Fibroblast of villous mesenchyme (primary cell): ENCODE results near the gene IMP3. TPM values are rescaled to one million over a fixed set of nuclear protein-coding genes. Genes with fewer than 3 reads are reported as not detected.
A peak's percentile ranks its signal among the peaks of the same experiment; 100 is the strongest.

Experiments
- DNase-seq: peaks from one replicate; pipeline ENCODE4 v3.0.0-alpha.2; 2010; ENCODE audit warnings: low read depth
- H3K4me3 ChIP-seq: 2 replicates; pipeline ENCODE4 v1.5.1; 2011; ENCODE audit warnings: low read depth, mild to moderate bottlenecking, low read length
- total RNA-seq: library from RNA; depleted of rRNA; stranded (reverse); fragments of >200 nt; gene quantifications from 2 replicates; pipeline ENCODE4 v1.2.3, GENCODE V29; 2012
- TF ChIP-seq, protein P1 (sequence below): IDR thresholded peaks from 2 replicates; pipeline ENCODE4 v1.5.1; 2012; ENCODE audit warnings: low read depth, mild to moderate bottlenecking, low read length; ENCODE audit not compliant: insufficient read depth

Gene IMP3
- total RNA-seq, 1 donor, result 42.3 TPM

DNA sequence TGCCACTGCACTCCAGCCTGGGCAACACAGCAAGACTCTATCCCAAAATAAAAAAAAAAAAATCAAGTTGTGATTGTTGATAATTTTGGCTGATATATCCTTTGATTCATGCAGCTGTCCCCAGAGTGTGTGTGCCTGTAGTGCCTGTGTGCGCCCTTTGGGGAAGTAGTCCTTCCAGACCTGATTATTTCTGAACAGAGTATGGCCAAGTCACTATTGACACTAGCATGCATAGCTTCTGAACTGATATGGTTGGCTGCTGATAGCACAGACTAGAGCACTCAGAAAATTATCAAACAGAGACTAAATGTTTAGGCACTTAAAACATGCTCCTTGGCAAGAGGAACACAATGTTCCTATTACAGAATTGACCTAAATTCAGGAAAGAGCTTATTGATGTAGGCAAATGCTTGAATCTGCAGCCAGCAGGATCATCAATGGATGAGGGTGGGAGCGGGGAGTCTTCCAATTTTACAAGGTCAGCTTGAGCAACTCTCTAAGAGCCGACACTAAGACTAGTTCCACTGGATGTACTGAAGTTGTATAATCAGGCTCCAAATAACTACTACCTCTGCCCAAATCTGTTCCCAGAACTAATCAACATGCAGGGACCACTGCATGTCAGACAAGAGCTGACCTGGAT is 43.2 kb downstream of the IMP3 start:
- DNase-seq, result no peak

DNA sequence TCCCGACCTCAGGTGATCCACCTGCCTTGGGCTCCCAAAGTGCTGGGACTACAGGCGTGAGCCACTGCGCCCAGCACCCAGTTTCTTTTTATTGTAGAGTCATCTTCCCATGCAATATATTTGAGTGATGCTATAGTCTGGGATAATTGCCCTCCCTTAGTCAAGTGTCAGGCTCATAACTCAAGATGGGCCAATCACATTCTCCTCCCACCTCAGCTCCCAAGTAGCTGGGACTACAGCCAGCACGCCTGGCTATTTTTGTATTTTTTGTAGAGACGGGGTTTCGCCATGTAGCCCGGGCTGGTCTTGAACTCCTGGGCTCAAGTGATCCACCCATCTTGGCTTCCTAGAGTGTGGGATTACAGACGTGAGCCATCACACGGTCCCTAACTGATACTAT is 45.7 kb downstream of the IMP3 start:
- TF ChIP-seq, protein P1, sequence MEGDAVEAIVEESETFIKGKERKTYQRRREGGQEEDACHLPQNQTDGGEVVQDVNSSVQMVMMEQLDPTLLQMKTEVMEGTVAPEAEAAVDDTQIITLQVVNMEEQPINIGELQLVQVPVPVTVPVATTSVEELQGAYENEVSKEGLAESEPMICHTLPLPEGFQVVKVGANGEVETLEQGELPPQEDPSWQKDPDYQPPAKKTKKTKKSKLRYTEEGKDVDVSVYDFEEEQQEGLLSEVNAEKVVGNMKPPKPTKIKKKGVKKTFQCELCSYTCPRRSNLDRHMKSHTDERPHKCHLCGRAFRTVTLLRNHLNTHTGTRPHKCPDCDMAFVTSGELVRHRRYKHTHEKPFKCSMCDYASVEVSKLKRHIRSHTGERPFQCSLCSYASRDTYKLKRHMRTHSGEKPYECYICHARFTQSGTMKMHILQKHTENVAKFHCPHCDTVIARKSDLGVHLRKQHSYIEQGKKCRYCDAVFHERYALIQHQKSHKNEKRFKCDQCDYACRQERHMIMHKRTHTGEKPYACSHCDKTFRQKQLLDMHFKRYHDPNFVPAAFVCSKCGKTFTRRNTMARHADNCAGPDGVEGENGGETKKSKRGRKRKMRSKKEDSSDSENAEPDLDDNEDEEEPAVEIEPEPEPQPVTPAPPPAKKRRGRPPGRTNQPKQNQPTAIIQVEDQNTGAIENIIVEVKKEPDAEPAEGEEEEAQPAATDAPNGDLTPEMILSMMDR, result no peak

More for the DNA sequence above, 43.2 kb downstream of the IMP3 start:
- no peak overlapping the region for H3K4me3 ChIP-seq
- TF ChIP-seq, protein P1, result no peak

DNA sequence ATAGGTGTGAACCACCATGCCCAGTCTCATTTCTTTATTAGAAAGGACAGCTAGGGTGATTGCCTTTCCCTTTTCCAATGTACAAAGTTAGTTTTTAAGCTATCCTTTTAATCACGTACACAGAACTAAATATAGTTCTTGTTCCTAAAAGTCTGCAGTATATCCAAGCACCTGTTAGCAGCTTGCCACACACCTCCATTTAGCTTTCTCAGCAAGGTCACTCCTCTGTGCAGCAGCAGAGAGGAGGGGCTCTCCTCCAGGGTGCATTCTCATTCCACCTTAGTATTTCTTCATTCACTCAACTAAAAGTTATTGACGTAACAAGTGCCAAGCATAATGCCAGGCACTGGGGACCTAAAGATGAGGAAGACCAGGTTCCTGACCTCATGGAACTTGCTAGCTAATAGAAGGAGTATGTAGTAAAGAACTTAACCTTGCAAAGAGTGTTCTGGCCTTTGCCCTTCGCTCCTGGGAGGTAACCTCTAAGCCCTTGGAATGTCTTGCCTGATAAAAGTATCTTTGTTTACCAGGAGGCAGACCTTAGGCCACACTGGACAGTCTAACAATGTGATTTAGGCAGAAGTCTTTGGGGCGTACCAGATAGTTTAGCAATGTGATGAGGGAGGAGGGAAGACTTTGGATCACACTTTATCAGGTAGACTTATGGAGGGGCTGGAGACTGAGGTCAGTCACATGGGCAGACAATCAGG is 48.2 kb downstream of the IMP3 start:
- DNase-seq, result no peak
- no peak overlapping the region for H3K4me3 ChIP-seq
- TF ChIP-seq, protein P1, result no peak

More for the DNA sequence above, 45.7 kb downstream of the IMP3 start:
- peak; percentile 40 for DNase-seq
- H3K4me3 ChIP-seq, result no peak overlapping the region

DNA sequence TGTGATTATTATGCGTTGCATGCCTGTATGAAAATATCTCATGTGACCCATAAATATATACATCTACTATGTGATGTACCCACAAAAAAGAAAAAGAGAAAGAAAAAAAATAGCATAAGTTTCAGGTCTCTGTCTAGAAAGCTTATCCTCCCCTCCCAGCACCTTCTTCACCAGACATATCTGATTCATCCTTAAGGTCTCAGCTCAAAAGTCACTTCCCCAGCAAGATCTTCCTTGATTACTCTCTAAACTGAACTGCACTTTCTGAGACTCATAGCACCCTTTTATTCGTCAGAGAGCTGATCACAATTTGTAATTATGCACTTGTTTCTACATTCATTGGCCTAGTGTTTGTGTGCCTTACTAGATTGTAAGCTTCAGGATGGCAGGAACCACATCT is 49.8 kb downstream of the IMP3 start:
- TF ChIP-seq, protein P1, result no peak
- no peak overlapping the region for H3K4me3 ChIP-seq
- DNase-seq, result no peak

Other genes starting within 250 kb of the IMP3 start
- gene SIN3A, start 188.5 kb downstream of the IMP3 start, total RNA-seq, result 29.0 and 35.0 TPM in 2 replicates
- 23.5 and 32.4 TPM in 2 replicates for gene PTPN9, start 60.9 kb downstream of the IMP3 start, total RNA-seq
- gene SNUPN, start 14.5 kb downstream of the IMP3 start, total RNA-seq, result 18.7 and 28.1 TPM in 2 replicates
- 19.9 and 23.8 TPM in 2 replicates for gene SNX33, start 7.7 kb upstream of the IMP3 start, total RNA-seq
- gene CSPG4, start 72.6 kb upstream of the IMP3 start, total RNA-seq, result 86.8 and 87.0 TPM in 2 replicates
- 51.2 and 70.4 TPM in 2 replicates for gene UBE2Q2, start 203.2 kb upstream of the IMP3 start, total RNA-seq